Activated CD4-positive, alpha-beta T cell treated with anti-CD3 and anti-CD28 coated beads for 1 hour (primary cell): ENCODE measurements around the gene P3H3.

Experiments
- DNase-seq: peaks from one replicate; pipeline ENCODE4 v3.0.0-alpha.2; 2020

P3H3 gene

GRCh38 chr12:6809056-6809455, 19.2 kb upstream of the P3H3 start:
- no peak for DNase-seq

- DNase-seq: no peak
Observed at GRCh38 chr12:6810758-6811157, 17.4 kb upstream of the P3H3 start.

GRCh38 chr12:6813363-6813762, 14.8 kb upstream of the P3H3 start:
- DNase-seq: no peak

- no peak for DNase-seq
Observed at GRCh38 chr12:6816598-6816997, 11.6 kb upstream of the P3H3 start.

- DNase-seq: no peak
Observed at GRCh38 chr12:6817098-6817497, 11.1 kb upstream of the P3H3 start.

- no peak for DNase-seq
Observed at GRCh38 chr12:6817662-6818157, 10.5 kb upstream of the P3H3 start.

GRCh38 chr12:6818222-6818621, 10.0 kb upstream of the P3H3 start:
- DNase-seq: no peak

GRCh38 chr12:6818645-6819044, 9.6 kb upstream of the P3H3 start:
- no peak for DNase-seq

- DNase-seq: no peak
Observed at GRCh38 chr12:6819106-6820030, 8.8 kb upstream of the P3H3 start.

- DNase-seq: no peak
Observed at GRCh38 chr12:6820166-6820565, 8.0 kb upstream of the P3H3 start.

- DNase-seq: no peak
Observed at GRCh38 chr12:6821591-6822425, 6.4 kb upstream of the P3H3 start, which contains the start of gene GPR162. Gene GPR162 (plus strand): TSS chr12:6821821. CDS start chr12:6823899, 2,078 bp downstream.

GRCh38 chr12:6822426-6823135, 5.6 kb upstream of the P3H3 start:
- no peak for DNase-seq

GRCh38 chr12:6823182-6824084, 4.8 kb upstream of the P3H3 start:
- no peak for DNase-seq

GRCh38 chr12:6824085-6824775, 4.0 kb upstream of the P3H3 start:
- no peak for DNase-seq

GRCh38 chr12:6824901-6825381, 3.3 kb upstream of the P3H3 start:
- DNase-seq: no peak

GRCh38 chr12:6825398-6826124, 2.6 kb upstream of the P3H3 start:
- DNase-seq: peak; percentile 71

- DNase-seq: no peak
Observed at GRCh38 chr12:6826125-6826733, 2.0 kb upstream of the P3H3 start.

- DNase-seq: no peak
Observed at GRCh38 chr12:6826734-6827436, 1.3 kb upstream of the P3H3 start.

- no peak for DNase-seq
Observed at GRCh38 chr12:6827437-6827911, 733 bp upstream of the P3H3 start.
